ENCODE data around the gene GALNT17. TPM values are rescaled to one million over a fixed set of nuclear protein-coding genes. Genes with fewer than 3 reads are reported as not detected.

The GALNT17 gene
- total and polyA plus RNA-seq, 12 donors: 0.94 to 37.5 (median 8.1) TPM

DNA sequence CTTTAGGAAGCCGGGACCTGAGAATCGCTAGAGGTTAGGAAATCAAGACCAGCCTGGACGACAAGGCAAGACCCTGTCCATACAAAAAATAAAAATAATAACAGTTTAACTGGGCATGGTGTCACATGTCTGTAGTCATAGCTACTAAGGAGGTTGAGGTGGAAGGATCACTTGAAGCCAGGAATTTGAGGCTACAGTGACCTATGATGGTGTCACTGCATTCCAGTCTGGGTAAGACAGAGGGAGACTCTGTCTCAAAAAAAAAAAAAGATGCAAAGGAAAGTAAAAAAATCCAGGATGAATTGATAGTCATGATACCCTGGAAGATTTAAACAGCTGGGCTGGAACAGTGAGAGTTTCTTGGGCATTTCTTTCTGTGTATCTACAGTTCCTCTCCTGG, 463.2 kb downstream of the GALNT17 start:
- no peaks in the 10 kb centered on the region for H3K4me1 ChIP-seq (replicated peaks in 1 of 2)
- whole genome bisulfite sequencing, 4 donors: 90 to 93% (median 92%) methylated on average over 3 of the region's 3 CpGs
- no peak overlapping the region for H3K27ac ChIP-seq
- H3K36me3 ChIP-seq (replicated peaks in 1 of 2): no peaks in the 10 kb centered on the region
- intact Hi-C loops (cut with DNase I): no loop called here
- DNase-seq: no peak
- no peak overlapping the region for H3K4me3 ChIP-seq
- H3K9me3 ChIP-seq (replicated peaks in 1 of 3): no peaks in the 10 kb centered on the region
- TF ChIP-seq, protein P1, sequence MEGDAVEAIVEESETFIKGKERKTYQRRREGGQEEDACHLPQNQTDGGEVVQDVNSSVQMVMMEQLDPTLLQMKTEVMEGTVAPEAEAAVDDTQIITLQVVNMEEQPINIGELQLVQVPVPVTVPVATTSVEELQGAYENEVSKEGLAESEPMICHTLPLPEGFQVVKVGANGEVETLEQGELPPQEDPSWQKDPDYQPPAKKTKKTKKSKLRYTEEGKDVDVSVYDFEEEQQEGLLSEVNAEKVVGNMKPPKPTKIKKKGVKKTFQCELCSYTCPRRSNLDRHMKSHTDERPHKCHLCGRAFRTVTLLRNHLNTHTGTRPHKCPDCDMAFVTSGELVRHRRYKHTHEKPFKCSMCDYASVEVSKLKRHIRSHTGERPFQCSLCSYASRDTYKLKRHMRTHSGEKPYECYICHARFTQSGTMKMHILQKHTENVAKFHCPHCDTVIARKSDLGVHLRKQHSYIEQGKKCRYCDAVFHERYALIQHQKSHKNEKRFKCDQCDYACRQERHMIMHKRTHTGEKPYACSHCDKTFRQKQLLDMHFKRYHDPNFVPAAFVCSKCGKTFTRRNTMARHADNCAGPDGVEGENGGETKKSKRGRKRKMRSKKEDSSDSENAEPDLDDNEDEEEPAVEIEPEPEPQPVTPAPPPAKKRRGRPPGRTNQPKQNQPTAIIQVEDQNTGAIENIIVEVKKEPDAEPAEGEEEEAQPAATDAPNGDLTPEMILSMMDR (IDR thresholded peaks at IDR 0.05): no peak
- no peak for TF ChIP-seq POLR2A (IDR thresholded peaks at IDR 0.05)
- no peaks in the 10 kb centered on the region for H3K27me3 ChIP-seq

DNA sequence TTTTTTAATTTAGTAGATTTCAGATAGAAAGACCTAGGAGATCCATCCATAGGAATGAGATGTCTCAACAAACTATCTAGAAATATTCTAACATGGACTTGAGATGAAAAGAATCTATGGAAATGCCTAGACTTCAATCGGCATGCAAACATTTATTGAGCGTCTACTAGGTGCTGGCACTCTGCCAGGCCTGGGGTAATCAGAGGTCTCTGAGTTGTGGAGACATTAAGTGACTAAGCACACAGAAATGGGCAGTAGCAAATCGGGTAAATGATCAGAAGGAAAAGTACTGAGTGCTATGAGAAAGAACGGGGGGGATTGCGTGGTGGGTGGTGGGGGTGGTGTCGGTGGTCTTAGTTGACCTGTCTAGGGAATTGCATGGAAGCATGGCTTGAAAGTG, 466.6 kb downstream of the GALNT17 start:
- TF ChIP-seq, protein P1 (IDR thresholded peaks at IDR 0.05): no peak
- TF ChIP-seq POLR2A (IDR thresholded peaks at IDR 0.05): no peak
- Histone ChIP-seq H3K36me3 (replicated peaks in 1 of 2) (no peaks in the 10 kb centered on the region), H3K4me3 (no peak overlapping the region), H3K9me3 (replicated peaks in 1 of 3) (no peaks in the 10 kb centered on the region), H3K27ac (no peak overlapping the region), H3K27me3 (no peaks in the 10 kb centered on the region), H3K4me1 (replicated peaks in 1 of 2) (no peaks in the 10 kb centered on the region)
- intact Hi-C loops (cut with DNase I): no loop called here
- WGBS, 4 donors: 85 to 88% (median 88%) methylated on average over 6 of the region's 6 CpGs
- DNase-seq: no peak

DNA sequence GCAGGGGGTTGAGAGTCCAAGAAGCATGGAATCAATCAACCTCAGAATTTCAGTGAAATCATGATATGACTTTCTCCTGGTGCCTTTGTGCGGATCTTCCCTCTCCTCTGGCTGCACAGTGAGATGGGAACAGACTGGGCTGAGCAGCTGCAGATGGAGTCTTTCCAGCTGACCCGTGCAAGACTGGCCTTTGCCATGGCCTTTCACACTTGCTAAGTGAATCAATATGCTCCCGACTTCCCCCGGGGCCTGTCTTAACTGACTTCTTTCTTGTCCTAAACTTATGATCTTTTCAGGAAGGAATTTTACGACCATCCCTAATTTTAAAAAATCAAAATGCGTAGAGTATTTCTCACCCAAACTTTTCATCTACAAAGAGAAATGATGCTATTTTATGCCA, 469.9 kb downstream of the GALNT17 start:
- Histone ChIP-seq H3K27me3 (no peaks in the 10 kb centered on the region), H3K27ac (no peak overlapping the region), H3K4me1 (replicated peaks in 1 of 2) (no peaks in the 10 kb centered on the region), H3K9me3 (replicated peaks in 1 of 3) (no peaks in the 10 kb centered on the region), H3K36me3 (replicated peaks in 1 of 2) (no peaks in the 10 kb centered on the region), H3K4me3 (no peak overlapping the region)
- intact Hi-C loops (cut with DNase I): no loop called here
- DNase-seq: peak in 1 of 7 donors; percentile 54
- WGBS, 4 donors: 46 to 60% (median 56%) methylated on average over 6 of the region's 6 CpGs
- TF ChIP-seq POLR2A (IDR thresholded peaks at IDR 0.05): no peak
- TF ChIP-seq, protein P1 (IDR thresholded peaks at IDR 0.05): no peak

DNA sequence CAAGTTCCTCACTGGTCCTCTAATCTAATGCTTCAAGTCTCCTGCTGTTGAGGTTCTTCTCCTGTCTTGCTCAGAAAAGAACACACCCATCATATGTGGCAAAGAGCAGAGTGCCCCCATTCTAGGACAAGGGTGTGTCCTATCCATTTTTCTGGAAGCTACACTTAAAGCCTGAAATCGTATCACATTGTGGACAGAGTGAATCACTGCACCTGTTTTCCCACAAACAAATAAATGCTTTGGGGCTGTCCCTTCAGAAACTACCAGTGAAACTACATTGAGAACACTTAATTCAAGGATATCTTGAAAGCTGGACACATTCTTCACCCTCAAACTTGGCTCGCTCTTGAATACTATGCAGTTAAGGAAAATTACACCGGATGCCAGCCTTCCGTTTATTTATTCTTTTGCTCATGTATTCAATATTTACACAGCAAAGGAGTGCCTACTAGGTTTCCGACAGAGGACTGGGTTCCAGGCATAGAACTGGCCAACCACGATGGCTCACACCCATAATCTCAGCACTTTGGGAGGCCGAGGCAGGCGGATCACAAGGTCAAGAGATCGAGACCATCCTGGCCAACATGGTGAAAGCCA, 473.0 kb downstream of the GALNT17 start:
- Histone ChIP-seq H3K27ac (no peak overlapping the region), H3K4me1 (replicated peaks in 1 of 2) (no peaks in the 10 kb centered on the region), H3K27me3 (no peaks in the 10 kb centered on the region), H3K9me3 (replicated peaks in 1 of 3) (no peaks in the 10 kb centered on the region), H3K4me3 (no peak overlapping the region), H3K36me3 (replicated peaks in 1 of 2) (no peaks in the 10 kb centered on the region)
- intact Hi-C loops (cut with DNase I): no loop called here
- TF ChIP-seq, protein P1 (IDR thresholded peaks at IDR 0.05): no peak
- TF ChIP-seq POLR2A (IDR thresholded peaks at IDR 0.05): no peak
- 92% methylated on average over 9 of the region's 9 CpGs for WGBS, 4 donors
- no peak for DNase-seq
